T-cell (primary cell): ENCODE results near the gene LMAN1. TPM values are rescaled to one million over a fixed set of nuclear protein-coding genes. Genes with fewer than 3 reads are reported as not detected.

Source experiments
- ATAC-seq, 4 experiments: fragments of 200-7000 bp in 3 of 4; fragments of 150-1000 bp in 1 of 4; cut with Tn5 transposase; replicated peaks in 1 of 4; 1 replicate in 3 of 4; 2 replicates in 1 of 4; pipeline ENCODE4 v1.10.0; 2021; ENCODE audit warnings: moderate library complexity in 3 of 4, mild to moderate bottlenecking in 2 of 4, moderate number of reproducible peaks in 1 of 4
- CTCF ChIA-PET, 2 donors: fragments of 300-600 bp; sonication (Branson Sonifier 250); formaldehyde crosslinking; loops; one replicate each; lab custom pipeline; 2022; ENCODE audit warnings: antibody characterized with exemption in 2 of 2; lab: Charles Lee
- POLR2A ChIA-PET, 2 donors: fragments of 300-600 bp; sonication (Branson Sonifier 250); formaldehyde crosslinking; loops; one replicate each; lab custom pipeline; 2022; ENCODE audit warnings: antibody characterized with exemption in 2 of 2; lab: Charles Lee
- DNase-seq, 35 experiments: peaks; one replicate each; pipeline versions ENCODE4 v3.0.0 to v3.0.0-alpha.2; 2013 to 2023
- H3K27ac ChIP-seq: one replicate; pipeline ENCODE4 v1.5.1; 2013; ENCODE audit warnings: low read length
- H3K27me3 ChIP-seq, 2 experiments: replicated peaks in 1 of 2; 1 replicate in 1 of 2; 2 replicates in 1 of 2; pipeline versions ENCODE4 v1.6.1 to v1.7.0; 2013; ENCODE audit warnings: low read length in 1 of 2, mixed read lengths in 1 of 2; ENCODE audit not compliant: control insufficient read depth in 2 of 2, insufficient read depth in 2 of 2; ENCODE audit errors: extremely low read depth in 1 of 2
- H3K36me3 ChIP-seq, 2 donors: 1 replicate in 1 of 2; 2 replicates in 1 of 2; pipeline versions ENCODE4 v1.6.1 to v1.7.0; 2013; ENCODE audit warnings: low read length in 1 of 2; ENCODE audit not compliant: control insufficient read depth in 2 of 2, insufficient read depth in 1 of 2; ENCODE audit errors: extremely low read depth in 1 of 2
- H3K4me1 ChIP-seq, 2 experiments: 1 replicate in 1 of 2; 2 replicates in 1 of 2; pipeline versions ENCODE4 v1.6.1 to v1.7.0; 2013; ENCODE audit warnings: low read length in 2 of 2, mixed read lengths in 1 of 2; ENCODE audit not compliant: insufficient read depth in 2 of 2, control insufficient read depth in 1 of 2; ENCODE audit errors: extremely low read depth in 1 of 2
- H3K4me3 ChIP-seq, 2 donors: 1 replicate in 1 of 2; 2 replicates in 1 of 2; pipeline versions ENCODE4 v1.5.1 to v1.7.0; 2013; ENCODE audit warnings: mild to moderate bottlenecking in 2 of 2, low read length in 1 of 2, moderate library complexity in 1 of 2; ENCODE audit not compliant: control insufficient read depth in 1 of 2; ENCODE audit errors: extremely low read depth in 1 of 2
- H3K9me3 ChIP-seq: 2 replicates; pipeline ENCODE4 v1.7.0; 2013
- H3K27ac Mint-ChIP-seq, 2 donors: one replicate each; pipeline ENCODE4 v1.8.0; 2020 to 2021; ENCODE audit warnings: mild to moderate bottlenecking in 2 of 2, mixed read lengths in 2 of 2
- H3K27me3 Mint-ChIP-seq, 2 donors: one replicate each; pipeline ENCODE4 v1.8.0; 2021 to 2022; ENCODE audit warnings: mixed read lengths in 2 of 2
- H3K36me3 Mint-ChIP-seq: one replicate; pipeline ENCODE4 v1.8.0; 2021; ENCODE audit warnings: mixed read lengths
- H3K4me1 Mint-ChIP-seq, 3 donors: one replicate each; pipeline ENCODE4 v1.8.0; 2020 to 2022; ENCODE audit warnings: mixed read lengths in 3 of 3, mild to moderate bottlenecking in 1 of 3
- H3K4me3 Mint-ChIP-seq, 3 donors: one replicate each; pipeline ENCODE4 v1.8.0; 2020 to 2022; ENCODE audit warnings: mild to moderate bottlenecking in 3 of 3, mixed read lengths in 3 of 3, moderate library complexity in 3 of 3
- H3K9me3 Mint-ChIP-seq, 3 donors: one replicate each; pipeline ENCODE4 v1.8.0; 2020 to 2022; ENCODE audit warnings: mixed read lengths in 3 of 3
- WGBS: methylation state at CpG from one replicate; pipeline ENCODE4 v1.1.5; 2013; ENCODE audit warnings: missing lambda C conversion rate; ENCODE audit not compliant: insufficient coverage; 5-methylcytosine and 5-hydroxymethylcytosine counted together
- total RNA-seq, 35 experiments: library from RNA in 6 of 35; stranded (reverse) in 6 of 35; fragments of 120-200 nt in 1 of 35; gene quantifications; one replicate each; pipeline versions ENCODE4 v1.2.1 to v1.2.4 and lab custom pipeline; 2013 to 2026

The LMAN1 gene
- total RNA-seq, 5 donors from 2014 or later (not counting 1 experiment from before 2014, with no cell fraction given), result 34.4 to 52.5 (median 48.3) TPM

DNA sequence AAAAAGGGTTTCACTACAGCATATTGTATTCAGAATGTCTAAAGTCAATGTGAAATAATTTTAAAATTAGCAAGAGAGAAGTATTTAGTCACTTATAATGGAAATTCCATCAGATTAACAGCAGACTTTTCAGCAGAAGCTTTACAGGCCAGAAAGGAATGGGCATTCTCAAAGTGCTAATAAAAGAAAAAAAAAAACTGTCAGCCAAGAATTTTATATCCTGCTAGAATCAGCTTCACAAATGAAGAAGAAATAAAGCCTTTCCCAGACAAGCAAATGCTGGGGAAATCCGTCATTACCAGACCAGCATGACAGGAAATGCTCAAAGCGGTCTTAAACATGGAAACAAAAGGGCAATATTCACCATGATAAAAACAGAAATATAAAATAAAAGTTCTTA lies 18.8 kb downstream of the LMAN1 start:
- WGBS, result no CpG with 5 or more reads among the region's 2 CpGs
- ChIA-PET POLR2A (interaction anchor here in 1 of 2 donors (0.6 kb wide), 1 partner anchor 22 kb away, joined by 4 read pairs; no protein-coding TSS in a partner anchor), CTCF (no interaction called here)
- no peaks in the 10 kb centered on the region for H3K4me1 ChIP-seq
- peaks cover 7% of the 10 kb centered on the region for H3K9me3 ChIP-seq
- ATAC-seq, result no peak
- no peak overlapping the region for H3K27ac Mint-ChIP-seq
- no peaks in the 10 kb centered on the region for H3K27me3 ChIP-seq
- peaks cover 15 to 33% (median 24%) of the 10 kb centered on the region in 3 donors for H3K9me3 Mint-ChIP-seq
- H3K4me3 ChIP-seq, result no peak overlapping the region
- H3K4me1 Mint-ChIP-seq, result peaks cover 27 to 41% (median 36%) of the 10 kb centered on the region in 3 donors
- DNase-seq, result no peak
- H3K36me3 ChIP-seq, result peaks cover 11 to 55% of the 10 kb centered on the region in 2 donors
- H3K27me3 Mint-ChIP-seq, result no peaks in the 10 kb centered on the region
- no peak overlapping the region for H3K27ac ChIP-seq
- H3K4me3 Mint-ChIP-seq, result no peak overlapping the region
- peaks cover 93% of the 10 kb centered on the region for H3K36me3 Mint-ChIP-seq

DNA sequence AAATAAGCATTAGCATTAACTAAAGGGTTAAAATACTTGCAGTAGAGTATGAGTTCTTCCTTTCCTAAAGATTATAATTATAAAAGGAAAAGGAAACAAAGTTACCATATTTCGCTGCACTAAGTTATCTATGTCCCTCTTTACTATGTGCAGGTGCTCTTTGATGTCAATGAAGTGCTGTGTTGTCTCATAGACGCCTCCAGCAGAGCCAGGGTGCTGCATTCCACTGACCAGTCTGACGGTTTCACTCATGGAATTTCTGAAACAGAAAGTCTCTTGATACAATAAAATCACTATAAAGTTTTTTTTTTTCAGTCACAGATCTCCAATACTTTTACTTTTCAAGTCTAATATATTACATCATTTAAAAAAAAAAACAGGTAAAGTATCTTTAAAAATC lies 26.1 kb downstream of the LMAN1 start:
- no peaks in the 10 kb centered on the region for H3K27me3 Mint-ChIP-seq
- no peaks in the 10 kb centered on the region for H3K9me3 Mint-ChIP-seq
- Histone ChIP-seq H3K27me3 (no peaks in the 10 kb centered on the region), H3K36me3 (peaks cover 0 to 65% of the 10 kb centered on the region in 2 donors), H3K9me3 (no peaks in the 10 kb centered on the region), H3K27ac (no peak overlapping the region), H3K4me3 (no peak overlapping the region), H3K4me1 (no peaks in the 10 kb centered on the region)
- POLR2A ChIA-PET, result no interaction called here
- DNase-seq (no peak), ATAC-seq (no peak)
- H3K4me3 Mint-ChIP-seq, result no peak overlapping the region
- CTCF ChIA-PET, result no interaction called here
- H3K36me3 Mint-ChIP-seq, result peaks cover 60% of the 10 kb centered on the region
- H3K27ac Mint-ChIP-seq, result no peak overlapping the region
- no CpG with 5 or more reads among the region's 3 CpGs for WGBS
- H3K4me1 Mint-ChIP-seq, result no peaks in the 10 kb centered on the region

DNA sequence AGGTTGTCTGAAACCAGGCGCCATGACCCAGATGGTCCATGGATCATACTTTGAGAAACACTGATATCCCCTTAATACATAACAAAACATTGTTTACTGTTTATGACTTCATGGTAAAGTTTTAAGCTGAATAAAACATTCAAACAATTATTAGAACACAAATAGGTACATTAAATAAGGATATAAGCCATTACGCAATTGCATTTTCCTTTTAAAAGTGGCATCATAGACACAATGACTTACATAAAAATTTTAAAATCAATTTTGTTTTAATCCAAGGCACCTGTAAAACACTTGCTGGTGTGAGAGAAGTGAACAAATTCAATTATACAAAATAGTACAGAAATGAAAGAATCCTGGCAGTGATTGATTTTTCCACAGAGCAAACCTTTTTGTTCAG lies 30.4 kb downstream of the LMAN1 start:
- H3K36me3 ChIP-seq, result peaks cover 0 to 51% of the 10 kb centered on the region in 2 donors
- Mint-ChIP-seq H3K36me3 (peaks cover 50% of the 10 kb centered on the region), H3K4me1 (no peaks in the 10 kb centered on the region), H3K27ac (no peak overlapping the region), H3K4me3 (no peak overlapping the region), H3K27me3 (no peaks in the 10 kb centered on the region), H3K9me3 (peaks cover 0 to 4% (median 0%) of the 10 kb centered on the region in 3 donors)
- H3K27ac ChIP-seq, result no peak overlapping the region
- H3K9me3 ChIP-seq, result no peaks in the 10 kb centered on the region
- H3K4me1 ChIP-seq, result no peaks in the 10 kb centered on the region
- ChIA-PET POLR2A (no interaction called here), CTCF (interaction anchor here in 1 of 2 donors (0.6 to 0.8 kb wide), 2 partner anchors 73 to 550 kb away, joined by 3 to 4 read pairs; no protein-coding TSS in a partner anchor)
- H3K4me3 ChIP-seq, result no peak overlapping the region
- no peaks in the 10 kb centered on the region for H3K27me3 ChIP-seq
- ATAC-seq (no peak), DNase-seq (no peak)
- WGBS, result no CpG with 5 or more reads among the region's 2 CpGs

DNA sequence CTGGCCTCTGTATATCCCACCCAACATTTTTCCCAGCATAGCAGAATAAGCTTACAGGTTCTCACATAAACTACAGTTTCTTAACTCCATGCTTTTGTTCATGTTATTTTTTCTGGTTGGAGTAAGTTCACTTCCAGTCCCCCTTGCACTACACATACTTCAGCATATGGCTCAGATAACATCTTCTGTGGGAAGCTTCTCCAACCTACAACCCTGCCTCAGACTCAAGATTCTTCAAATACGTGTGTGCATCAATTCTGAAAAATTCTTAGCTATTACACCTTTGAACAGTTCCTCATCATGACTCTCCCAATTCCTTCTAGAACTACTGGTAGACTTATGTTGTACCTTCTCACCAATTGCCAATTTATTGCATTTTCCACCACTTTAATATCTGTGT lies 33.1 kb downstream of the LMAN1 start:
- H3K4me1 ChIP-seq, result no peaks in the 10 kb centered on the region
- no peak overlapping the region for H3K4me3 ChIP-seq
- Mint-ChIP-seq H3K27me3 (peaks cover 0 to 1% of the 10 kb centered on the region in 2 donors), H3K4me3 (no peak overlapping the region), H3K27ac (no peak overlapping the region), H3K9me3 (peaks cover 0 to 4% (median 0%) of the 10 kb centered on the region in 3 donors), H3K36me3 (peaks cover 32% of the 10 kb centered on the region), H3K4me1 (no peaks in the 10 kb centered on the region)
- no peak overlapping the region for H3K27ac ChIP-seq
- peaks cover 0 to 31% of the 10 kb centered on the region in 2 donors for H3K36me3 ChIP-seq
- ChIA-PET POLR2A (no interaction called here), CTCF (interaction anchor here in 1 of 2 donors (0.6 kb wide), 1 partner anchor 140 kb away, joined by 3 read pairs; no protein-coding TSS in a partner anchor)
- no peaks in the 10 kb centered on the region for H3K27me3 ChIP-seq
- H3K9me3 ChIP-seq, result no peaks in the 10 kb centered on the region
- DNase-seq, result no peak
- no peak for ATAC-seq
- WGBS, result 100% methylated on average over 1 of the region's 1 CpG

DNA sequence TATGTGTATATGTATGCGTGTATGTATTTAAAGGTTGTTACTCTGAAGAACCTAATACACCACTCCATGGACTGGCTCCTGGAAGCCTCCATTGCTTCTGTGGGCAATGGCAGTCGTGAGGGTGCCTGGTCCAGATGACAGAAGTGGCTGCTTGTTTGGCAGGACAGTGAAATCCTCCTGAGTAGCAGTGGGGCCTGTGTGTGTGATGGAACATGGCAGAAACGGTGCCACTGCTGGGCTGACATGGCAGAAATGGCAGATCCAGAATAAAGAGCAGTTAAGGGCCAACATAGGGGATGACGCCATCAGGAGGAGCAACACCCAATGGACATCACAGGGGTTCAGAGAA lies 34.5 kb downstream of the LMAN1 start:
- no peak overlapping the region for H3K4me3 Mint-ChIP-seq
- CTCF ChIA-PET, result no interaction called here
- DNase-seq (no peak), ATAC-seq (no peak)
- peaks cover 0 to 4% (median 0%) of the 10 kb centered on the region in 3 donors for H3K9me3 Mint-ChIP-seq
- H3K27ac ChIP-seq, result no peak overlapping the region
- H3K36me3 ChIP-seq, result peaks cover 0 to 23% of the 10 kb centered on the region in 2 donors
- no peaks in the 10 kb centered on the region for H3K27me3 ChIP-seq
- POLR2A ChIA-PET, result no interaction called here
- no peaks in the 10 kb centered on the region for H3K9me3 ChIP-seq
- H3K4me1 Mint-ChIP-seq, result no peaks in the 10 kb centered on the region
- no peaks in the 10 kb centered on the region for H3K4me1 ChIP-seq
- H3K4me3 ChIP-seq, result no peak overlapping the region
- peaks cover 32% of the 10 kb centered on the region for H3K36me3 Mint-ChIP-seq
- no peak overlapping the region for H3K27ac Mint-ChIP-seq
- H3K27me3 Mint-ChIP-seq, result peaks cover 5% of the 10 kb centered on the region in 2 donors
- WGBS, result 96% methylated on average over 3 of the region's 4 CpGs

DNA sequence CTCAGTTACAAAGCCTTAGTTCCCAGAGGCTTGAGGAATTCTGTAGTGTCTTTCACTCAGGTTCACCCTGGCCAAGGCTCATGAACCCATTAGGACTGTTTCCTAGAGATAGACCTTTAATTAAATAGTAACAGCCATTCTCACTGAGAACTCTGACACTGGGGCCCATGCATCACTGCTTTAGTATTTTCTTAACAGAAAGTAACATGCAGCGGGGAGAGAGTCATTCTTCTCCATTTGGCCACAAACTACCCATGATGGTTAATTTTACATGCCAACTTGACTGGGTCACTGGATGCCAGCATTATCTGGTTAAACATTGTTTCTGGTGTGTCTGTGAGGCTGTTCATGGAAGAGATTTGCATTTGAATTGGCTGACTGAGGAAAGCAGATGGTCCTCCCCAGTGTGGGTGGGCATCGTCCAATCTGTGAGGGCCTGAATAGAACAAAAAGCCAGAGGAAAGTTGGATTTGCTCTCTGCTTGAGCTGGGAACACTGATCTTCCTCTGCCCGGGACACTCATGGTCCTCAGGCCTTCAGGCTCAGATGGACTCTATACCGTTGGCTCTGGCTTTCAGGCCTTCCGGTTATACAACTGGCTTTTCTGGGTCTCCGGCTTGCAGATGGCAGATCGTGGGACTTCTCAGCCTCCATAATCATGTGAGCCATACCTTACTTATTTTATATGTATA lies 35.0 kb downstream of the LMAN1 start:
- H3K4me1 ChIP-seq, result no peaks in the 10 kb centered on the region
- ATAC-seq (no peak), DNase-seq (no peak)
- no peak overlapping the region for H3K27ac Mint-ChIP-seq
- H3K36me3 ChIP-seq, result peaks cover 0 to 18% of the 10 kb centered on the region in 2 donors
- peaks cover 30% of the 10 kb centered on the region for H3K36me3 Mint-ChIP-seq
- H3K4me1 Mint-ChIP-seq, result no peaks in the 10 kb centered on the region
- no peak overlapping the region for H3K27ac ChIP-seq
- peaks cover 0 to 4% (median 0%) of the 10 kb centered on the region in 3 donors for H3K9me3 Mint-ChIP-seq
- no peaks in the 10 kb centered on the region for H3K9me3 ChIP-seq
- WGBS, result 100% methylated on average over 5 of the region's 7 CpGs
- ChIA-PET POLR2A (no interaction called here), CTCF (no interaction called here)
- no peak overlapping the region for H3K4me3 Mint-ChIP-seq
- H3K4me3 ChIP-seq, result no peak overlapping the region
- no peaks in the 10 kb centered on the region for H3K27me3 ChIP-seq
- H3K27me3 Mint-ChIP-seq, result peaks cover 5% of the 10 kb centered on the region in 2 donors
